Stomach (tissue), 9 donors: ENCODE results near the gene MMD. TPM values are rescaled to one million over a fixed set of nuclear protein-coding genes. Genes with fewer than 3 reads are reported as not detected.
"Not testable (repeated sequence)": the region's sequence is repeated elsewhere in the genome, so short reads cannot be mapped to it uniquely, and the experiment has no call there.

Experiments used
- DNase-seq, 2 donors: peaks; one replicate each; pipeline versions ENCODE4 v3.0.0 to v3.0.0-alpha.2; 2013 to 2019
- H3K27ac ChIP-seq, 5 donors: fragments of 200-600 bp in 4 of 5; sonication (generic) in 4 of 5; one replicate each; pipeline ENCODE4 v1.5.1; 2013 to 2019; ENCODE audit warnings: mild to moderate bottlenecking in 1 of 5, moderate library complexity in 1 of 5
- H3K27me3 ChIP-seq, 3 donors: fragments of 200-600 bp; sonication (generic); one replicate each; pipeline ENCODE4 v1.5.1; 2017 to 2019; ENCODE audit warnings: mixed run types in 1 of 3
- H3K36me3 ChIP-seq, 4 donors: fragments of 200-600 bp; sonication (generic); 1 replicate in 3 of 4; 2 replicates in 1 of 4; pipeline ENCODE4 v1.5.1; 2016 to 2019
- H3K4me1 ChIP-seq, 4 donors: fragments of 200-600 bp; sonication (generic); one replicate each; pipeline ENCODE4 v1.5.1; 2016 to 2019
- H3K4me3 ChIP-seq, 4 donors: fragments of 200-600 bp; sonication (generic) in 3 of 4; one replicate each; pipeline ENCODE4 v1.5.1; 2016 to 2019; ENCODE audit warnings: mild to moderate bottlenecking in 1 of 4
- H3K9me3 ChIP-seq, 4 donors: fragments of 200-600 bp; sonication (generic); one replicate each; pipeline ENCODE4 v1.5.1; 2016 to 2019
- EP300 ChIP-seq: sonication (generic); formaldehyde crosslinking; IDR thresholded peaks from one replicate; pipeline ENCODE4 v1.6.1; 2017; ENCODE audit warnings: antibody characterized with exemption
- POLR2A ChIP-seq, 4 donors: fragments of 450-650 bp; IDR thresholded peaks; one replicate each; pipeline ENCODE4 v1.6.1; 2016; ENCODE audit warnings: antibody characterized with exemption in 4 of 4, control low read depth in 2 of 4, mild to moderate bottlenecking in 1 of 4, moderate library complexity in 1 of 4
- POLR2AphosphoS5 ChIP-seq, 3 donors: sonication (generic); formaldehyde crosslinking; IDR thresholded peaks; one replicate each; pipeline ENCODE4 v1.6.1; 2016; ENCODE audit warnings: antibody characterized with exemption in 3 of 3
- WGBS, 5 donors: extraction: QIAGEN DNeasy Blood & Tissue Kit in 3 of 5; methylation state at CpG; one replicate each; pipeline versions ENCODE4 v1.1.5 to v1.1.7; 2013 to 2018; 5-methylcytosine and 5-hydroxymethylcytosine counted together
- intact Hi-C: fragments of 100-400 bp; cut with DNase I; formaldehyde crosslinking; loops from one replicate; pipeline ENCODE4 v1.15.1; 2023; ENCODE audit warnings: low total_unique reads
- polyA plus RNA-seq, 3 donors: library from polyadenylated mRNA; stranded (reverse); fragments of 200-250 nt; gene quantifications; one replicate each; pipeline ENCODE4 v1.2.3, GENCODE V29; 2013
- total RNA-seq, 5 donors: library from RNA; depleted of rRNA; stranded (reverse); fragments of >200 nt; gene quantifications; one replicate each; pipeline versions ENCODE4 v1.1.0 to v1.2.3, GENCODE V29; 2014 to 2016
- TF ChIP-seq, protein P1 (sequence below), 7 experiments: fragments of 450-650 bp in 4 of 7; fragments of 200-600 bp in 3 of 7; sonication (generic) in 3 of 7; IDR thresholded peaks; one replicate each; pipeline ENCODE4 v1.5.1; 2016 to 2019; ENCODE audit warnings: antibody characterized with exemption in 7 of 7, control low read depth in 2 of 7, mild to moderate bottlenecking in 1 of 7
- donor health status: healthy with polysubstance abuse.
- donor health status: Bipolar disorder and iron deficiency.
- donor health status: healthy.

MMD gene
- total and polyA plus RNA-seq, 8 donors = 3.1 to 65.3 (median 12.5) TPM

DNA sequence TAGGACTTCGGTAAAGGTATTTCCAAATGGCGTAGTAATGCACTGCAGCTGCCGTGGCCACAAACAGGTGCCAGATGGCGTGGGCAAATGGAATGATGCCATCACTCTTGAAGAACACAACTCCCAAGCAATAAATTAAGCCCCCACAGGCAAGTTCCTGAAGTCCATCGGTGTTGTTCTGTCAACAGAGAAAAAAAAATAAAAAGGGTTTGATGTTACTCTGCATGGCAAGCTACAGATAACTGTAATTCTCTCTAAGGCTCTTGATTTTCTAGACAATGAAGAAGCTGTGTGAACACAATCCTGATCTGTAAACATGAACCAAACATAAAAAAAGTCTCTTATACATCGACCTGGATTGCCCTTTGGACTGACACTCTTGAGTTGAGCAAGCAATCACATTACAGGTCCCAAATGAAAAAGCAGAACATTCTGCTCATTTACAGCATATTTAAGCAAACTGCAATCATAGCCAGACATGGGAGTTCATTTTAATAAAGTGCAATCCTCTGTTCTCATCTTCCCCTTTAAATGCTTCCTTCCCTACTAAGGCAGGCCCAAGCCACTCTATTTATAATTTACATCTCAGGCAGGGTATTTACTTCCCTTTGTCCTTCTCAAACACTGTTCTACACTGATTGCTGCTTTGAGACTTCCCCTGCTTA is 27.1 kb downstream of the MMD start:
- WGBS, 5 donors = 66 to 78% (median 69%) methylated on average over 6 of the region's 6 CpGs
- Histone ChIP-seq H3K27me3 (no peaks in the 10 kb centered on the region), H3K36me3 (peaks cover 0 to 37% (median 23%) of the 10 kb centered on the region in 4 donors), H3K9me3 (no peaks in the 10 kb centered on the region), H3K4me3 (no peak overlapping the region), H3K4me1 (no peaks in the 10 kb centered on the region), H3K27ac (no peak overlapping the region)
- TF ChIP-seq EP300 = no peak
- no peak for TF ChIP-seq POLR2AphosphoS5 (IDR thresholded peaks at IDR 0.05)
- intact Hi-C loops = no loop called here
- no peak for DNase-seq

- no peak for DNase-seq
- peaks cover 0 to 24% (median 13%) of the 10 kb centered on the region in 4 donors for H3K36me3 ChIP-seq
- TF ChIP-seq, protein P1, sequence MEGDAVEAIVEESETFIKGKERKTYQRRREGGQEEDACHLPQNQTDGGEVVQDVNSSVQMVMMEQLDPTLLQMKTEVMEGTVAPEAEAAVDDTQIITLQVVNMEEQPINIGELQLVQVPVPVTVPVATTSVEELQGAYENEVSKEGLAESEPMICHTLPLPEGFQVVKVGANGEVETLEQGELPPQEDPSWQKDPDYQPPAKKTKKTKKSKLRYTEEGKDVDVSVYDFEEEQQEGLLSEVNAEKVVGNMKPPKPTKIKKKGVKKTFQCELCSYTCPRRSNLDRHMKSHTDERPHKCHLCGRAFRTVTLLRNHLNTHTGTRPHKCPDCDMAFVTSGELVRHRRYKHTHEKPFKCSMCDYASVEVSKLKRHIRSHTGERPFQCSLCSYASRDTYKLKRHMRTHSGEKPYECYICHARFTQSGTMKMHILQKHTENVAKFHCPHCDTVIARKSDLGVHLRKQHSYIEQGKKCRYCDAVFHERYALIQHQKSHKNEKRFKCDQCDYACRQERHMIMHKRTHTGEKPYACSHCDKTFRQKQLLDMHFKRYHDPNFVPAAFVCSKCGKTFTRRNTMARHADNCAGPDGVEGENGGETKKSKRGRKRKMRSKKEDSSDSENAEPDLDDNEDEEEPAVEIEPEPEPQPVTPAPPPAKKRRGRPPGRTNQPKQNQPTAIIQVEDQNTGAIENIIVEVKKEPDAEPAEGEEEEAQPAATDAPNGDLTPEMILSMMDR (IDR thresholded peaks at IDR 0.05) = no peak
- TF ChIP-seq POLR2AphosphoS5 (IDR thresholded peaks at IDR 0.05) (no peak), POLR2A (IDR thresholded peaks at IDR 0.05) (no peak), EP300 (no peak)
- 82 to 95% (median 92%) methylated on average over 3 of the region's 3 CpGs for WGBS, 5 donors
- intact Hi-C loops = no loop called here
- no peaks in the 10 kb centered on the region for H3K9me3 ChIP-seq
- no peak overlapping the region for H3K4me3 ChIP-seq
- H3K27me3 ChIP-seq = no peaks in the 10 kb centered on the region
- H3K4me1 ChIP-seq = no peaks in the 10 kb centered on the region
- no peak overlapping the region for H3K27ac ChIP-seq
Observed at GRCh38 chr17:55391764-55392467, 29.7 kb downstream of the MMD start.

GRCh38 chr17:55391244-55391757 is 30.3 kb downstream of the MMD start:
- intact Hi-C loops = no loop called here
- H3K27me3 ChIP-seq = no peaks in the 10 kb centered on the region
- H3K36me3 ChIP-seq = peaks cover 0 to 24% (median 13%) of the 10 kb centered on the region in 4 donors
- DNase-seq = no peak
- no peak overlapping the region for H3K27ac ChIP-seq
- H3K4me3 ChIP-seq = no peak overlapping the region
- no peak for TF ChIP-seq POLR2A (IDR thresholded peaks at IDR 0.05)
- TF ChIP-seq EP300 = no peak
- TF ChIP-seq POLR2AphosphoS5 (IDR thresholded peaks at IDR 0.05) = no peak
- TF ChIP-seq, protein P1 (IDR thresholded peaks at IDR 0.05) = no peak
- no peaks in the 10 kb centered on the region for H3K4me1 ChIP-seq
- no peaks in the 10 kb centered on the region for H3K9me3 ChIP-seq
- 95 to 98% (median 96%) methylated on average over 4 of the region's 4 CpGs for whole genome bisulfite sequencing, 5 donors

GRCh38 chr17:55390364-55390977 is 31.2 kb downstream of the MMD start:
- Histone ChIP-seq H3K4me3 (no peak overlapping the region), H3K9me3 (no peaks in the 10 kb centered on the region), H3K4me1 (no peaks in the 10 kb centered on the region), H3K36me3 (peaks cover 0 to 24% (median 13%) of the 10 kb centered on the region in 4 donors), H3K27me3 (no peaks in the 10 kb centered on the region), H3K27ac (no peak overlapping the region)
- no peak for DNase-seq
- WGBS, 5 donors = 79 to 89% (median 84%) methylated on average over 3 of the region's 3 CpGs
- no peak for TF ChIP-seq POLR2A (IDR thresholded peaks at IDR 0.05)
- intact Hi-C loops = no loop called here

DNA sequence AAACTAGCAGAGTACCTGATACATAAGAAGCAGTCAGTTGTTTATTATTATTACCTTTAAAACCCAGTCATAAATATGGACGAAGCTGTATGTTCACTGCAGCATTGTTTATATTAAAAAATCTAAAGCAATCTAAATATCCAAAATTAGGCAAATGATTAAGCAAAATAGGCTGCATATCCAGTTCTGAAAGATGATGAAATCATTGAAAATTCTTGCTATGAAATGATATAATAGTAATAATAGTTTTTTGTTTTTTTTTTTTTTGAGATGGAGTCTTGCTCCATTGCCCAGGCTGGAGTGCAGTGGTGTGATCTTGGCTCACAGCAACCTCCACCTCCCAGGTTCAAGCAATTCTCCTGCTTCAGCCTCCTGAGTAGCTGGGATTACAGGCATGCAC is 31.9 kb downstream of the MMD start:
- H3K4me3 ChIP-seq, H3K27ac ChIP-seq, intact Hi-C loops, H3K4me1 ChIP-seq, H3K27me3 ChIP-seq, H3K9me3 ChIP-seq, DNase-seq: not testable (repeated sequence)
- 82 to 89% (median 88%) methylated on average over 1 of the region's 1 CpG for WGBS, 5 donors
- peaks cover 0 to 24% (median 11%) of the 10 kb centered on the region in 4 donors for H3K36me3 ChIP-seq
